Neuronal stem cell (in vitro differentiated cells): ENCODE results near the gene CD320.

ENCODE experiments used
- DNase-seq: peaks from one replicate; pipeline ENCODE4 v3.0.0-alpha.2; 2013; ENCODE audit warnings: low spot score
- H2AFZ ChIP-seq: one replicate; pipeline ENCODE4 v1.6.1; 2013; ENCODE audit warnings: mild to moderate bottlenecking, low read length, inconsistent platforms
- H2AK5ac ChIP-seq: 2 replicates; pipeline ENCODE4 v1.6.1; 2013; ENCODE audit warnings: low read depth, mild to moderate bottlenecking, inconsistent platforms, low read length, moderate library complexity, mixed read lengths
- H2BK120ac ChIP-seq: 2 replicates; pipeline ENCODE4 v1.6.1; 2013; ENCODE audit warnings: low read depth, mild to moderate bottlenecking, inconsistent platforms, low read length, moderate library complexity, mixed read lengths
- H2BK12ac ChIP-seq: one replicate; pipeline ENCODE4 v1.6.1; 2013; ENCODE audit warnings: low read length, inconsistent platforms
- H2BK15ac ChIP-seq: 2 replicates; pipeline ENCODE4 v1.6.1; 2013; ENCODE audit warnings: mild to moderate bottlenecking, low read length, inconsistent platforms, mixed read lengths
- H2BK5ac ChIP-seq: one replicate; pipeline ENCODE4 v1.6.1; 2013; ENCODE audit warnings: inconsistent platforms, mild to moderate bottlenecking, low read length, moderate library complexity
- H3K14ac ChIP-seq: one replicate; pipeline ENCODE4 v1.6.1; 2013; ENCODE audit warnings: low read length, inconsistent platforms
- H3K18ac ChIP-seq: 2 replicates; pipeline ENCODE4 v1.6.1; 2013; ENCODE audit warnings: low read length, inconsistent platforms
- H3K23ac ChIP-seq: 2 replicates; pipeline ENCODE4 v1.6.1; 2013; ENCODE audit warnings: low read depth, mild to moderate bottlenecking, mixed read lengths, low read length, inconsistent platforms; ENCODE audit not compliant: poor library complexity
- H3K27ac ChIP-seq: replicated peaks from 3 replicates; pipeline ENCODE4 v1.5.1; 2013; ENCODE audit warnings: low read length, inconsistent platforms
- H3K27me3 ChIP-seq, 3 experiments: 2 replicates each; pipeline ENCODE4 v1.6.1; 2013; ENCODE audit warnings: low read length in 3 of 3, mild to moderate bottlenecking in 2 of 3, inconsistent platforms in 1 of 3, low read depth in 1 of 3, mixed read lengths in 1 of 3, moderate library complexity in 1 of 3; ENCODE audit not compliant: control insufficient read depth in 3 of 3, insufficient read depth in 3 of 3
- H3K36me3 ChIP-seq, 2 donors: replicated peaks in 1 of 2; 2 replicates each; pipeline ENCODE4 v1.6.1; 2013; ENCODE audit warnings: low read length in 2 of 2; ENCODE audit not compliant: control insufficient read depth in 2 of 2, insufficient read depth in 2 of 2
- H3K4ac ChIP-seq: 2 replicates; pipeline ENCODE4 v1.6.1; 2013; ENCODE audit warnings: inconsistent platforms, mild to moderate bottlenecking, low read length, moderate library complexity
- H3K4me1 ChIP-seq, 2 donors: 1 replicate in 1 of 2; 2 replicates in 1 of 2; pipeline ENCODE4 v1.6.1; 2013; ENCODE audit warnings: low read length in 2 of 2, low read depth in 1 of 2; ENCODE audit not compliant: control insufficient read depth in 2 of 2, insufficient read depth in 1 of 2
- H3K4me2 ChIP-seq: one replicate; pipeline ENCODE4 v1.6.1; 2013; ENCODE audit warnings: mild to moderate bottlenecking, low read length, inconsistent platforms; ENCODE audit not compliant: insufficient read depth, poor library complexity, severe bottlenecking
- H3K4me3 ChIP-seq, 2 donors: 2 replicates each; pipeline ENCODE4 v1.5.1; 2013; ENCODE audit warnings: low read length in 2 of 2, mild to moderate bottlenecking in 2 of 2, inconsistent platforms in 1 of 2, moderate library complexity in 1 of 2
- H3K79me1 ChIP-seq: one replicate; pipeline ENCODE4 v1.6.1; 2013; ENCODE audit warnings: low read depth, mild to moderate bottlenecking, inconsistent platforms, low read length, moderate library complexity
- H3K9ac ChIP-seq: one replicate; pipeline ENCODE4 v1.6.1; 2013; ENCODE audit warnings: mild to moderate bottlenecking, low read depth, low read length, inconsistent platforms; ENCODE audit not compliant: poor library complexity
- H3K9me3 ChIP-seq, 2 donors: replicated peaks in 1 of 2; 2 replicates each; pipeline versions ENCODE3 to v1.6.1; 2013; ENCODE audit warnings: low read length in 2 of 2, mild to moderate bottlenecking in 2 of 2, inconsistent platforms in 1 of 2, low read depth in 1 of 2, mixed read lengths in 1 of 2, moderate library complexity in 1 of 2; ENCODE audit not compliant: control insufficient read depth in 2 of 2, insufficient read depth in 1 of 2
- H4K8ac ChIP-seq: one replicate; pipeline ENCODE4 v1.6.1; 2013; ENCODE audit warnings: low read depth, mild to moderate bottlenecking, inconsistent platforms, low read length, moderate library complexity
- H4K91ac ChIP-seq: one replicate; pipeline ENCODE4 v1.6.1; 2013; ENCODE audit warnings: low read length, low read depth, mild to moderate bottlenecking, inconsistent platforms; ENCODE audit not compliant: poor library complexity
- WGBS, 2 donors: extraction: QIAGEN DNeasy Blood & Tissue Kit; methylation state at CpG; one replicate each; pipeline ENCODE4 v1.1.7; 2013; ENCODE audit warnings: missing lambda C conversion rate in 2 of 2, mixed read lengths in 1 of 2; ENCODE audit not compliant: insufficient read length in 2 of 2, insufficient replicate concordance in 1 of 2; ENCODE audit errors: extremely low coverage in 2 of 2; 5-methylcytosine and 5-hydroxymethylcytosine counted together

The CD320 gene

GRCh38 chr19:8306235-8307054, 1.7 kb downstream of the CD320 start:
- Histone ChIP-seq H3K23ac (no peak overlapping the region), H3K4me3 (no peak overlapping the region), H3K4me1 (peaks cover 11 to 14% of the 10 kb centered on the region in 2 donors), H2AFZ (no peak overlapping the region), H3K79me1 (peaks cover 11% of the 10 kb centered on the region), H2BK120ac (no peak overlapping the region), H3K27me3 (no peaks in the 10 kb centered on the region), H4K91ac (no peak overlapping the region), H3K4me2 (no peak overlapping the region), H2BK15ac (no peak overlapping the region), H3K36me3 (peaks cover 17 to 41% of the 10 kb centered on the region in 2 donors), H4K8ac (no peak overlapping the region), H3K9ac (no peak overlapping the region), H3K4ac (no peak overlapping the region), H2AK5ac (peak overlapping the region; percentile 20), H2BK12ac (no peak overlapping the region), H3K14ac (no peak overlapping the region), H3K9me3 (peaks cover 0 to 1% of the 10 kb centered on the region in 2 donors), H3K18ac (no peak overlapping the region), H2BK5ac (no peak overlapping the region), H3K27ac (no peak overlapping the region)
- WGBS, 2 donors, result no CpG with 5 or more reads among the region's 17 CpGs
- no peak for DNase-seq

GRCh38 chr19:8305798-8306197, 2.4 kb downstream of the CD320 start:
- H3K27me3 ChIP-seq, result no peaks in the 10 kb centered on the region
- H3K36me3 ChIP-seq, result peaks cover 12 to 34% of the 10 kb centered on the region in 2 donors
- H2AK5ac ChIP-seq, result no peak overlapping the region
- H3K18ac ChIP-seq, result no peak overlapping the region
- H3K79me1 ChIP-seq, result peaks cover 11% of the 10 kb centered on the region
- no peak overlapping the region for H3K9ac ChIP-seq
- no peak overlapping the region for H3K27ac ChIP-seq
- H2BK15ac ChIP-seq, result no peak overlapping the region
- H2AFZ ChIP-seq, result no peak overlapping the region
- no peak overlapping the region for H2BK5ac ChIP-seq
- H3K9me3 ChIP-seq, result peaks cover 0 to 1% of the 10 kb centered on the region in 2 donors
- H2BK120ac ChIP-seq, result no peak overlapping the region
- H3K14ac ChIP-seq, result no peak overlapping the region
- H4K91ac ChIP-seq, result no peak overlapping the region
- H2BK12ac ChIP-seq, result no peak overlapping the region
- no peak overlapping the region for H3K4ac ChIP-seq
- H3K23ac ChIP-seq, result no peak overlapping the region
- H4K8ac ChIP-seq, result no peak overlapping the region
- WGBS, 2 donors, result no CpG with 5 or more reads among the region's 4 CpGs
- no peak overlapping the region for H3K4me2 ChIP-seq
- H3K4me1 ChIP-seq, result peaks cover 11 to 14% of the 10 kb centered on the region in 2 donors
- H3K4me3 ChIP-seq, result peak overlapping the region in 1 of 2 donors; percentile 35
- no peak for DNase-seq

GRCh38 chr19:8304841-8305621, 3.1 kb downstream of the CD320 start:
- Histone ChIP-seq H2BK120ac (no peak overlapping the region), H4K8ac (no peak overlapping the region), H3K4me1 (peaks cover 11 to 14% of the 10 kb centered on the region in 2 donors), H3K4ac (no peak overlapping the region), H3K27me3 (no peaks in the 10 kb centered on the region), H3K4me2 (no peak overlapping the region), H3K36me3 (peaks cover 10 to 28% of the 10 kb centered on the region in 2 donors), H3K14ac (no peak overlapping the region), H3K9me3 (peaks cover 0 to 1% of the 10 kb centered on the region in 2 donors), H2BK5ac (no peak overlapping the region), H3K23ac (peak overlapping the region; percentile 75), H3K27ac (no peak overlapping the region), H2AK5ac (no peak overlapping the region), H3K79me1 (peaks cover 11% of the 10 kb centered on the region), H2BK15ac (no peak overlapping the region), H3K18ac (no peak overlapping the region), H4K91ac (no peak overlapping the region), H3K4me3 (no peak overlapping the region), H2AFZ (no peak overlapping the region), H2BK12ac (no peak overlapping the region), H3K9ac (no peak overlapping the region)
- DNase-seq, result peak; percentile 21
- WGBS, 2 donors, result no CpG with 5 or more reads among the region's 33 CpGs

DNA sequence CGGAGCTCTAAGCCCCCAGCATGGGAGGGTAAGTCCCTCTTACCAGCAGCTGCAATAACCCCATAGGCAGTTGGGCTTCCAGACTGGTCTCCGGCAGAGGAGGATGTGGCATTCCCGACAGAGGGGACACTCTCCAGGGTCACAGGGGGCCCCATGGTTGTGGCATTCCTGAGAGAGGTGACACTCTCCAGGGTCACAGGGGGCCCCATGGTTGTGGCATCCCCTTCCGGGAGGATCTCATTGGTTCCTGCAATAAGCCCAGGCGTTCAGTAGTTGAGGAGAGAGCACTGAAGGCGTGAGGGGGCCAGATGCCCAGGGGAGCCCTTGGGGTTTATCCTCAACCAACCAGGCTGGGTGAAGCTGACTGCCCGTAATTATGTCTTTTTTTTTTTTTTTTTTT, 5.4 kb downstream of the CD320 start:
- Histone ChIP-seq H3K23ac (no peak overlapping the region), H3K79me1 (peaks cover 6% of the 10 kb centered on the region), H3K4me2 (no peak overlapping the region), H3K18ac (no peak overlapping the region), H3K27ac (no peak overlapping the region), H3K9ac (no peak overlapping the region), H3K14ac (no peak overlapping the region), H2BK5ac (no peak overlapping the region), H3K36me3 (peaks cover 4 to 20% of the 10 kb centered on the region in 2 donors), H3K9me3 (peaks cover 0 to 1% of the 10 kb centered on the region in 2 donors), H3K4me1 (peaks cover 6 to 9% of the 10 kb centered on the region in 2 donors), H4K91ac (no peak overlapping the region), H3K27me3 (no peaks in the 10 kb centered on the region), H2BK120ac (no peak overlapping the region), H4K8ac (no peak overlapping the region), H2AFZ (no peak overlapping the region), H2AK5ac (no peak overlapping the region), H3K4ac (no peak overlapping the region), H2BK12ac (no peak overlapping the region), H2BK15ac (no peak overlapping the region), H3K4me3 (no peak overlapping the region)
- DNase-seq, result no peak
- WGBS, 2 donors, result no CpG with 5 or more reads among the region's 7 CpGs
